ENCODE measurements around the gene SOX15. TPM values are rescaled to one million over a fixed set of nuclear protein-coding genes. Genes with fewer than 3 reads are reported as not detected.

SOX15 gene
- total RNA-seq, 1 donor from 2014 or later, result 0.51 TPM

DNA sequence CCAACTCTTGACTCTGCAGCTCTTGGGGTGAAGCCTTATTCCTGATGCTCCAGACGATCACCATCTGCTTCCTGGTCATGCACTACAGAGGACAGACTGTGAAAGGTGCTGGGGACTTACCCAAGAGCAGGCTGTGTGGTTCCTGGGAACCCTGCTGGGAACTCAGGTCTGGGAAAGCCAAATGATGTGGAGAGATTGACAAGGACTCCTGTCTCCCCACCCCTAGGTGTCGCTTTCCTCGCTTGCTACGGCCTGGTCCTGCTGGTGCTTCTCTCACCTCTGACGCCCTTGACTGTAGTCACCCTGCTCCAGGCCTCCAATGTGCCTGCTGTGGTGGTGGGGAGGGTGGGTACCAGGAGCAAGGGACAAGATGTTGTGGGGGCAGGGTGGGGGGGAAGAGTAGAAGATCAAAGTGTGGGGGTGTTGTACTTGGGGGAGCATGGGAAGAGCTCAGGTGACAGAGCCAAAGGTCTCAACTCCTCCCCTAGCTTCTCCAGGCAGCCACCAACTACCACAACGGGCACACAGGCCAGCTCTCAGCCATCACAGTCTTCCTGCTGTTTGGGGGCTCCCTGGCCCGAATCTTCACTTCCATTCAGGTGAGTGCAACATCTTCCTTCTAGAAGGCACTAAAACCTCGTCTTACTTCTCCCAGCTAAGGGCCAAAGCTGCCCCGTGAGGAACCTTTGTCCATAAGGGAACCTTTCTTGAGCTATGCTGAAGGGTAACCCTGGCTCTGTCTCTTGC lies 3.0 kb downstream of the SOX15 start:
- peaks cover 53% of the 10 kb centered on the region for H3F3A ChIP-seq (ENCODE audit: low read depth)
- no peaks in the 10 kb centered on the region for H3K36me3 ChIP-seq
- H3K27ac Mint-ChIP-seq, result no peak overlapping the region
- no peak overlapping the region for H3K4me3 ChIP-seq
- no peaks in the 10 kb centered on the region for H3K27me3 ChIP-seq
- no peaks in the 10 kb centered on the region for H3K9me3 ChIP-seq (ENCODE audit: low read depth)
- H2AFZ ChIP-seq (replicated peaks), result no peak overlapping the region
- H3K79me2 ChIP-seq (ENCODE audit: low read depth), result peaks cover 41% of the 10 kb centered on the region
- no peaks in the 10 kb centered on the region for H3K9me3 Mint-ChIP-seq
- no peak overlapping the region for H3K27ac ChIP-seq
- peaks cover 32% of the 10 kb centered on the region for H3K4me1 Mint-ChIP-seq
- H3K36me3 Mint-ChIP-seq, result peaks cover 20% of the 10 kb centered on the region
- H3K4me1 ChIP-seq, result peaks cover 40% of the 10 kb centered on the region
- H3K27me3 Mint-ChIP-seq (ENCODE audit: insufficient read depth, low read depth), result peaks cover 17% of the 10 kb centered on the region
- H3K4me2 ChIP-seq, result no peak overlapping the region
- no peak for DNase-seq (ENCODE audit: low spot score)
- no peak overlapping the region for H3K4me3 Mint-ChIP-seq
- TF ChIP-seq, protein P1, sequence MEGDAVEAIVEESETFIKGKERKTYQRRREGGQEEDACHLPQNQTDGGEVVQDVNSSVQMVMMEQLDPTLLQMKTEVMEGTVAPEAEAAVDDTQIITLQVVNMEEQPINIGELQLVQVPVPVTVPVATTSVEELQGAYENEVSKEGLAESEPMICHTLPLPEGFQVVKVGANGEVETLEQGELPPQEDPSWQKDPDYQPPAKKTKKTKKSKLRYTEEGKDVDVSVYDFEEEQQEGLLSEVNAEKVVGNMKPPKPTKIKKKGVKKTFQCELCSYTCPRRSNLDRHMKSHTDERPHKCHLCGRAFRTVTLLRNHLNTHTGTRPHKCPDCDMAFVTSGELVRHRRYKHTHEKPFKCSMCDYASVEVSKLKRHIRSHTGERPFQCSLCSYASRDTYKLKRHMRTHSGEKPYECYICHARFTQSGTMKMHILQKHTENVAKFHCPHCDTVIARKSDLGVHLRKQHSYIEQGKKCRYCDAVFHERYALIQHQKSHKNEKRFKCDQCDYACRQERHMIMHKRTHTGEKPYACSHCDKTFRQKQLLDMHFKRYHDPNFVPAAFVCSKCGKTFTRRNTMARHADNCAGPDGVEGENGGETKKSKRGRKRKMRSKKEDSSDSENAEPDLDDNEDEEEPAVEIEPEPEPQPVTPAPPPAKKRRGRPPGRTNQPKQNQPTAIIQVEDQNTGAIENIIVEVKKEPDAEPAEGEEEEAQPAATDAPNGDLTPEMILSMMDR (IDR thresholded peaks at IDR 0.05), result peak; percentile 16
- TF ChIP-seq EZH2 (IDR thresholded peaks at IDR 0.05), result no peak
- TF ChIP-seq EZH2phosphoT487 (IDR thresholded peaks at IDR 0.05), result no peak
- no peak overlapping the region for H3K9ac ChIP-seq
- H4K20me1 ChIP-seq (ENCODE audit: low read depth), result peaks cover 5% of the 10 kb centered on the region

DNA sequence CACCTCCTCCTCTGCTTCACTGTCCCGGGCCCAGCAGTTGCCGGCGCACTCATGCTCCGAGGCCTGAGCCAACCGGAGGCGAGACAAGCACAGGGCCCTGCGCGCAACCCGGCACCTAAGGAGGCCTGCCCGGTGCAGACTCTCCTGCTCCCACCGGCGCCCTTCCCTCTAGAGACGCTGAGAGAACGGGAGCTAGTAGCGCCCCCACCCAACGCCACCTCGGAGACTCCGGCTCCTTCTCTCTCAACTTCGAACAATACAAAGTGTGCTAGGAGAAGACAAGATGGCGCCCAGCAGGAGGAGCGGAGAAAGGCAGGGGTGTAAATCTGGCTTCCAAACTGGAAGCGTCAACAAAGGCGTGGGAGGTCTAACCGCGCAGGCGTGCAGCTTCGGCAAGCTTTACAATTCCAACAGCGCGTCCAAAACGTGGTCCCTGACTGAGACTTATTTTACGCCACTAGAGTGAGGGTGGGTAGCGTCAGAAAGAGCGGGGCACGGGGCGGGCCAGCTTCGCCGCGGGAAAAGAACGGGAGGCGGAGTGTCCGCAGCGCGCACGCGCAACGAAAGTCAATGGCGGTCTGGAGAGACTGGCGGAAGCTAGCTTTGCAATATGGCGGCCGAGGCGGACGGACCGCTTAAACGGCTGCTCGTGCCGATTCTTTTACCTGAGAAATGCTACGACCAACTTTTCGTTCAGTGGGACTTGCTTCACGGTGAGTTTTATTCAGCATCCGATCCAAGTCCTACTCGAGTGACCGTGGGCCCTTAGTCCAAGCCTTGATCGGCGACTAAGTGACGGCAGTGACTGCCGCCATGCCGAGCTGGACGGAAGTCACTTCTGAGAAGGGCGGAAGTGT lies 6.4 kb downstream of the SOX15 start, which contains the start of gene MPDU1:
Gene MPDU1 (plus strand): TSS at position 600 of the 857 bp plus-strand sequence. CDS start 11 bp downstream, at position 611.
- Histone ChIP-seq H3K4me3 (peak within 1 kb of the TSS; percentile 57), H3K4me2 (peak within 1 kb of the TSS; percentile 86), H3K79me2 (ENCODE audit: low read depth) (peaks cover 34% of the 10 kb centered on the region), H4K20me1 (ENCODE audit: low read depth) (peaks cover 8% of the 10 kb centered on the region), H3K27ac (peak within 1 kb of the TSS; percentile 93), H2AFZ (replicated peaks) (peak within 1 kb of the TSS; percentile 91), H3K9me3 (ENCODE audit: low read depth) (no peaks in the 10 kb centered on the region), H3K4me1 (peaks cover 15% of the 10 kb centered on the region), H3F3A (ENCODE audit: low read depth) (peaks cover 51% of the 10 kb centered on the region), H3K9ac (peak within 1 kb of the TSS; percentile 92), H3K36me3 (no peaks in the 10 kb centered on the region), H3K27me3 (no peaks in the 10 kb centered on the region)
- peaks cover 16% of the 10 kb centered on the region for H3K36me3 Mint-ChIP-seq
- peaks cover 15% of the 10 kb centered on the region for H3K27me3 Mint-ChIP-seq (ENCODE audit: insufficient read depth, low read depth)
- TF ChIP-seq EZH2phosphoT487 (IDR thresholded peaks at IDR 0.05) (no peak), EZH2 (IDR thresholded peaks at IDR 0.05) (no peak)
- TF ChIP-seq, protein P1 (IDR thresholded peaks at IDR 0.05), result no peak
- peak within 1 kb of the TSS; percentile 100 for H3K27ac Mint-ChIP-seq
- DNase-seq (ENCODE audit: low spot score), result peak; percentile 98
- H3K4me3 Mint-ChIP-seq, result peak within 1 kb of the TSS; percentile 100
- no peaks in the 10 kb centered on the region for H3K9me3 Mint-ChIP-seq
- H3K4me1 Mint-ChIP-seq, result peaks cover 38% of the 10 kb centered on the region

DNA sequence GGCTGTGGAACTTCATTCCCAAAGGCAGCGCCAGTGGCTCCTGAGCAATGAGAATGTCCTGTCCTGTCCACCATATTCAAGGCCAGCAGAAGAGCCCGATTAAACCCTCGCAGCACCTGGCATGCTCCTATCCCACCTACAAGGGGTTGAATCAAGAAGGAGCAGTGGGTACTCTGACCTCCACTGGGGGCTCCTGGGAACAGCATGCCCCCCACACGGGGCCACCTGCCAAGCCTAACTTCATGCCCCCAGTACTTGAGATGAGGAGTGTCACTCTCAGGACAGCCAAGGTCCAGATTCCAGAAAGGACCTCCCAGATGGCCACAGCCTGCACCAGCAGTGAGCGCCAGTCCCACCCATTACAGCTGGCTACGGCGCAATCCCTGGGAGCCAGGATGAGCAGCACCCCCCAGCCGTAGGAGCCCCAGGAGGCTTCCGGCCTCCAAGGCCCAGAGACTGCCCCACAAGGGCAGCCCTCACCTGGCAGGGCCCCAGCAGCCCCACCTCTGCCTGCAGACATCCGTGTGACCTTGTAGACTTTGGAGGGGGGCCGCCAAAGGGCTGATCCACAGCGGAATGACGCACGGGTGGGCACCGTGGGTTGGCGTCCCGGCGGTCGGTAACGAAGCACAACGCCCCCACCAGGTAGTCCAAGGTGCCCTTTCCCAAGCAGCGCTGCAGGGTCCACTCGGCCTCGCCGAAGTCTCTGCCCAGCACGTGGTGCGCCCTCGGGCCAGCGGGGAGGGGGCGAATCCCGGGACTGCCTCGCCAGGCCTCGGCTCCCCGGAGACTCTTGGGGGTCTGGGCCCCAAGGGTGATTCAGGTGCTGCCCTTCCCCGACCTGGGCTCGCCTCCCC lies 7.3 kb downstream of the SOX15 start:
- no peak for DNase-seq (ENCODE audit: low spot score)
- H3K9me3 ChIP-seq (ENCODE audit: low read depth), result no peaks in the 10 kb centered on the region
- no peak overlapping the region for H3K4me3 ChIP-seq
- H3F3A ChIP-seq (ENCODE audit: low read depth), result peaks cover 57% of the 10 kb centered on the region
- peak overlapping the region; percentile 100 for H3K4me3 Mint-ChIP-seq
- peaks cover 33% of the 10 kb centered on the region for H3K79me2 ChIP-seq (ENCODE audit: low read depth)
- peaks cover 13% of the 10 kb centered on the region for H3K27me3 Mint-ChIP-seq (ENCODE audit: insufficient read depth, low read depth)
- H3K36me3 ChIP-seq, result no peaks in the 10 kb centered on the region
- no peaks in the 10 kb centered on the region for H3K9me3 Mint-ChIP-seq
- peaks cover 21% of the 10 kb centered on the region for H3K36me3 Mint-ChIP-seq
- peak overlapping the region; percentile 93 for H3K27ac Mint-ChIP-seq
- no peaks in the 10 kb centered on the region for H3K27me3 ChIP-seq
- H3K4me1 ChIP-seq, result peaks cover 15% of the 10 kb centered on the region
- H2AFZ ChIP-seq (replicated peaks), result no peak overlapping the region
- peak overlapping the region; percentile 93 for H3K27ac ChIP-seq
- peaks cover 41% of the 10 kb centered on the region for H3K4me1 Mint-ChIP-seq
- no peak overlapping the region for H3K9ac ChIP-seq
- TF ChIP-seq, protein P1 (IDR thresholded peaks at IDR 0.05), result no peak
- TF ChIP-seq EZH2 (IDR thresholded peaks at IDR 0.05), result no peak
- TF ChIP-seq EZH2phosphoT487 (IDR thresholded peaks at IDR 0.05), result no peak
- H3K4me2 ChIP-seq, result peak overlapping the region; percentile 19
- H4K20me1 ChIP-seq (ENCODE audit: low read depth), result peaks cover 17% of the 10 kb centered on the region

All from neural progenitor cell (in vitro differentiated cells).